LoVo (cell line): ENCODE results near the gene ZNF536.
"Not testable (repeated sequence)": the region's sequence is repeated elsewhere in the genome, so short reads cannot be mapped to it uniquely, and the experiment has no call there.

Experiments used
- DNase-seq: peaks from one replicate; pipeline ENCODE4 v3.0.0-alpha.2; 2016; ENCODE audit warnings: low spot score

The ZNF536 gene

GRCh38 chr19:30388327-30388726 is 16.1 kb downstream of the ZNF536 start:
- DNase-seq: no peak

- no peak for DNase-seq
Measured at GRCh38 chr19:30388819-30389218, 16.6 kb downstream of the ZNF536 start.

- no peak for DNase-seq
Measured at GRCh38 chr19:30390356-30390988, 18.3 kb downstream of the ZNF536 start.

GRCh38 chr19:30391052-30391451 is 18.9 kb downstream of the ZNF536 start:
- DNase-seq: no peak

- peak; percentile 13 for DNase-seq
Measured at GRCh38 chr19:30391554-30392551, 19.7 kb downstream of the ZNF536 start.

GRCh38 chr19:30393046-30393445 is 20.9 kb downstream of the ZNF536 start:
- no peak for DNase-seq

- no peak for DNase-seq
Measured at GRCh38 chr19:30393729-30394480, 21.7 kb downstream of the ZNF536 start.

- no peak for DNase-seq
Measured at GRCh38 chr19:30394481-30395151, 22.4 kb downstream of the ZNF536 start.

- no peak for DNase-seq
Measured at GRCh38 chr19:30395283-30395682, 23.1 kb downstream of the ZNF536 start.

GRCh38 chr19:30398539-30398938 is 26.4 kb downstream of the ZNF536 start:
- not testable (repeated sequence) for DNase-seq

GRCh38 chr19:30401956-30402355 is 29.8 kb downstream of the ZNF536 start:
- no peak for DNase-seq

GRCh38 chr19:30402436-30403202 is 30.4 kb downstream of the ZNF536 start:
- DNase-seq: no peak

- DNase-seq: no peak
Measured at GRCh38 chr19:30403203-30403985, 31.2 kb downstream of the ZNF536 start.

- no peak for DNase-seq
Measured at GRCh38 chr19:30406220-30407067, 34.3 kb downstream of the ZNF536 start.

GRCh38 chr19:30407068-30407709 is 35.0 kb downstream of the ZNF536 start:
- no peak for DNase-seq

GRCh38 chr19:30408734-30409301 is 36.6 kb downstream of the ZNF536 start:
- DNase-seq: no peak

GRCh38 chr19:30411714-30412113 is 39.5 kb downstream of the ZNF536 start:
- no peak for DNase-seq

GRCh38 chr19:30416375-30416774 is 44.2 kb downstream of the ZNF536 start:
- no peak for DNase-seq
